Liver (tissue), 9 donors: ENCODE data around the gene BANP. TPM values are rescaled to one million over a fixed set of nuclear protein-coding genes. Genes with fewer than 3 reads are reported as not detected.

Experiments
- DNase-seq: peaks from one replicate; pipeline ENCODE4 v3.0.0-alpha.2; 2017; ENCODE audit warnings: low spot score
- H3K27ac ChIP-seq, 2 donors: one replicate each; pipeline ENCODE4 v1.7.0; 2013; ENCODE audit warnings: inconsistent platforms in 2 of 2, low read length in 2 of 2, control low read depth in 1 of 2, low read depth in 1 of 2, mild to moderate bottlenecking in 1 of 2
- H3K27me3 ChIP-seq, 4 donors: one replicate each; pipeline versions ENCODE4 v1.6.1 to v1.7.0; 2013; ENCODE audit warnings: low read length in 3 of 4, inconsistent platforms in 1 of 4, mild to moderate bottlenecking in 1 of 4, moderate library complexity in 1 of 4; ENCODE audit not compliant: control insufficient read depth in 4 of 4, insufficient read depth in 4 of 4
- H3K36me3 ChIP-seq, 4 donors: one replicate each; pipeline versions ENCODE4 v1.6.1 to v1.7.0; 2013; ENCODE audit warnings: low read length in 3 of 4, mild to moderate bottlenecking in 3 of 4, low read depth in 1 of 4, moderate library complexity in 1 of 4; ENCODE audit not compliant: control insufficient read depth in 4 of 4, insufficient read depth in 3 of 4
- H3K4me1 ChIP-seq, 4 donors: one replicate each; pipeline versions ENCODE4 v1.6.1 to v1.7.0; 2013; ENCODE audit warnings: low read length in 3 of 4, mild to moderate bottlenecking in 3 of 4, moderate library complexity in 1 of 4; ENCODE audit not compliant: control insufficient read depth in 4 of 4, insufficient read depth in 4 of 4
- H3K4me3 ChIP-seq, 3 donors: one replicate each; pipeline versions ENCODE4 v1.6.1 to v1.7.0; 2013; ENCODE audit warnings: low read length in 3 of 3, control low read depth in 1 of 3, low read depth in 1 of 3, mild to moderate bottlenecking in 1 of 3
- H3K9ac ChIP-seq, 2 donors: one replicate each; pipeline ENCODE4 v1.7.0; 2013; ENCODE audit warnings: low read length in 2 of 2, mild to moderate bottlenecking in 2 of 2, moderate library complexity in 2 of 2, control low read depth in 1 of 2, low read depth in 1 of 2
- H3K9me3 ChIP-seq, 4 donors: one replicate each; pipeline versions ENCODE4 v1.6.1 to v1.7.0; 2013; ENCODE audit warnings: low read length in 3 of 4; ENCODE audit not compliant: control insufficient read depth in 4 of 4
- EGR1 ChIP-seq, 2 donors: IDR thresholded peaks; 2 replicates each; pipeline ENCODE4 v1.6.1; 2016 to 2018; ENCODE audit warnings: antibody characterized with exemption in 2 of 2, low read depth in 2 of 2
- FOXA1 ChIP-seq: IDR thresholded peaks from 2 replicates; pipeline ENCODE4 v1.6.1; 2016; ENCODE audit warnings: antibody characterized with exemption
- HNF4A ChIP-seq, 2 donors: conservative IDR thresholded peaks; 2 replicates each; pipeline ENCODE4 v1.6.1; 2016; ENCODE audit warnings: antibody characterized with exemption in 2 of 2, mild to moderate bottlenecking in 2 of 2
- MAX ChIP-seq: IDR thresholded peaks from 2 replicates; pipeline ENCODE4 v1.6.1; 2016; ENCODE audit warnings: antibody characterized with exemption
- RXRA ChIP-seq, 2 donors: IDR thresholded peaks; 2 replicates each; pipeline ENCODE4 v1.6.1; 2017 to 2018; ENCODE audit warnings: antibody characterized with exemption in 2 of 2, mild to moderate bottlenecking in 1 of 2
- SP1 ChIP-seq: IDR thresholded peaks from 2 replicates; pipeline ENCODE4 v1.6.1; 2018; ENCODE audit warnings: antibody characterized with exemption, mild to moderate bottlenecking
- TAF1 ChIP-seq: conservative IDR thresholded peaks from 2 replicates; pipeline ENCODE4 v1.6.1; 2016; ENCODE audit warnings: antibody characterized with exemption, mild to moderate bottlenecking
- WGBS: extraction: QIAGEN DNeasy Blood & Tissue Kit; methylation state at CpG from one replicate; pipeline ENCODE4 v1.1.7; 2013; 5-methylcytosine and 5-hydroxymethylcytosine counted together
- polyA plus RNA-seq, 2 donors: library from polyadenylated mRNA; stranded (reverse) in 1 of 2; unstranded in 1 of 2; fragments of 200-250 nt in 1 of 2; fragments of >200 nt in 1 of 2; fragmentation: Nextera tagmentation in 1 of 2; extraction: Ambion mirVana in 1 of 2; gene quantifications; one replicate each; pipeline versions ENCODE4 v1.2.1 to v1.2.3, GENCODE V29; 2013 to 2015
- total RNA-seq, 2 donors: library from RNA; depleted of rRNA; stranded (reverse); fragments of >200 nt; gene quantifications; one replicate each; pipeline ENCODE4 v1.2.3, GENCODE V29; 2014
- TF ChIP-seq, protein P1 (sequence below): IDR thresholded peaks from 2 replicates; pipeline ENCODE4 v1.6.1; 2016; ENCODE audit warnings: antibody characterized with exemption
- TF ChIP-seq, protein P2 (sequence below): IDR thresholded peaks from 2 replicates; pipeline ENCODE4 v1.6.1; 2016; ENCODE audit warnings: antibody characterized with exemption
- donor health status: healthy.
- donor health status: healthy.
- donor health status: healthy.
- donor health status: healthy.
- donor health status: healthy.

BANP gene
- total and polyA plus RNA-seq, 4 donors, result 4.9 to 20.7 (median 13.7) TPM

DNA sequence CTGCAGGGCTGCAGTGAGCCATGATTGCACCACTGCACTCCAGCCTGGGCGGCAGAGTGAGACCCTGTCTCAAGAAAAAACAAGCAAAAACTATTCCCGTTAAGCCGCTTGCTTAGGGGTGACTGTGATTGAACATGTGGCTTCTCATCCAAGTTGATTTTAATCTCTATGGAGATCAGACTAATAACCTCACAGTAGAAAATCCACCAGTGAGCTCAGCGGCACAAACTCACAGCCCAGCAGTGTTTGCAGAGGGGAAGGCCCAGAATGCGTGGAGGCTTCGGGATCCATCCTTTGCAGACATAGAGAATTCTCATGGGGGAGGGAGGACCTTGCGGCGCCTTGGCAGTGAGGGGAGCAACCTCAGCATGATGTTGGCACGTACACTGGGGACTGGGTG, 7.4 kb downstream of the BANP start:
- H3K9ac ChIP-seq, result no peak overlapping the region
- H3K36me3 ChIP-seq, result peaks cover 0 to 5% (median 1%) of the 10 kb centered on the region in 4 donors
- peaks cover 0 to 24% (median 19%) of the 10 kb centered on the region in 4 donors for H3K4me1 ChIP-seq
- no peaks in the 10 kb centered on the region for H3K27me3 ChIP-seq
- no peak for TF ChIP-seq RXRA (IDR thresholded peaks at IDR 0.05)
- TF ChIP-seq EGR1 (IDR thresholded peaks at IDR 0.05; ENCODE audit: low read depth in 2 of 2), result no peak
- TF ChIP-seq, protein P1, sequence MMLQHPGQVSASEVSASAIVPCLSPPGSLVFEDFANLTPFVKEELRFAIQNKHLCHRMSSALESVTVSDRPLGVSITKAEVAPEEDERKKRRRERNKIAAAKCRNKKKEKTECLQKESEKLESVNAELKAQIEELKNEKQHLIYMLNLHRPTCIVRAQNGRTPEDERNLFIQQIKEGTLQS, result no peak
- WGBS, result 97% methylated on average over 9 of the region's 9 CpGs
- H3K27ac ChIP-seq, result no peak overlapping the region
- no peak overlapping the region for H3K4me3 ChIP-seq
- DNase-seq, result no peak
- H3K9me3 ChIP-seq, result no peaks in the 10 kb centered on the region

- Histone ChIP-seq H3K27me3 (no peaks in the 10 kb centered on the region), H3K27ac (no peak overlapping the region), H3K9ac (no peak overlapping the region), H3K9me3 (no peaks in the 10 kb centered on the region), H3K4me1 (peaks cover 0 to 19% (median 11%) of the 10 kb centered on the region in 4 donors), H3K4me3 (no peak overlapping the region), H3K36me3 (peaks cover 0 to 5% (median 1%) of the 10 kb centered on the region in 4 donors)
- WGBS, result 85% methylated on average over 23 of the region's 23 CpGs
- TF ChIP-seq, protein P2, sequence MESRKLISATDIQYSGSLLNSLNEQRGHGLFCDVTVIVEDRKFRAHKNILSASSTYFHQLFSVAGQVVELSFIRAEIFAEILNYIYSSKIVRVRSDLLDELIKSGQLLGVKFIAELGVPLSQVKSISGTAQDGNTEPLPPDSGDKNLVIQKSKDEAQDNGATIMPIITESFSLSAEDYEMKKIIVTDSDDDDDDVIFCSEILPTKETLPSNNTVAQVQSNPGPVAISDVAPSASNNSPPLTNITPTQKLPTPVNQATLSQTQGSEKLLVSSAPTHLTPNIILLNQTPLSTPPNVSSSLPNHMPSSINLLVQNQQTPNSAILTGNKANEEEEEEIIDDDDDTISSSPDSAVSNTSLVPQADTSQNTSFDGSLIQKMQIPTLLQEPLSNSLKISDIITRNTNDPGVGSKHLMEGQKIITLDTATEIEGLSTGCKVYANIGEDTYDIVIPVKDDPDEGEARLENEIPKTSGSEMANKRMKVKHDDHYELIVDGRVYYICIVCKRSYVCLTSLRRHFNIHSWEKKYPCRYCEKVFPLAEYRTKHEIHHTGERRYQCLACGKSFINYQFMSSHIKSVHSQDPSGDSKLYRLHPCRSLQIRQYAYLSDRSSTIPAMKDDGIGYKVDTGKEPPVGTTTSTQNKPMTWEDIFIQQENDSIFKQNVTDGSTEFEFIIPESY, result no peak
- TF ChIP-seq EGR1 (IDR thresholded peaks at IDR 0.05; ENCODE audit: low read depth in 2 of 2) (no peak), MAX (no peak), HNF4A (conservative IDR thresholded peaks at IDR 0.05) (no peak), TAF1 (no peak), FOXA1 (no peak), SP1 (no peak)
- TF ChIP-seq, protein P1, result no peak
- DNase-seq, result no peak
Measured at GRCh38 chr16:87959391-87959990, 8.3 kb downstream of the BANP start.

- 93% methylated on average over 5 of the region's 5 CpGs for WGBS
- Histone ChIP-seq H3K4me1 (peaks cover 0 to 11% (median 4%) of the 10 kb centered on the region in 4 donors), H3K9me3 (no peaks in the 10 kb centered on the region), H3K4me3 (no peak overlapping the region), H3K27me3 (no peaks in the 10 kb centered on the region), H3K27ac (no peak overlapping the region), H3K9ac (no peak overlapping the region), H3K36me3 (peaks cover 0 to 5% (median 1%) of the 10 kb centered on the region in 4 donors)
- TF ChIP-seq MAX, result no peak
- no peak for DNase-seq
Measured at GRCh38 chr16:87960296-87960695, 9.1 kb downstream of the BANP start.
